ENCODE results near the gene LRMDA. TPM values are rescaled to one million over a fixed set of nuclear protein-coding genes. Genes with fewer than 3 reads are reported as not detected.

The LRMDA gene
- total RNA-seq, 4 donors from 2014 or later: 7.3 to 20.1 (median 8.4) TPM

- H3K4me1 ChIP-seq: peaks cover 0 to 7% (median 0%) of the 10 kb centered on the region in 3 donors
- no peaks in the 10 kb centered on the region for H3K27me3 ChIP-seq
- TF ChIP-seq POLR2AphosphoS5 (IDR thresholded peaks at IDR 0.05): no peak
- no peak for TF ChIP-seq CTCF (IDR thresholded peaks at IDR 0.05)
- no peak for TF ChIP-seq POLR2A (IDR thresholded peaks at IDR 0.05)
- TF ChIP-seq EP300 (IDR thresholded peaks at IDR 0.05): no peak
- no peak for ATAC-seq
- H3K27ac ChIP-seq: no peak overlapping the region
- H3K9me3 ChIP-seq: no peaks in the 10 kb centered on the region
- no peak overlapping the region for H3K4me3 ChIP-seq
- H3K36me3 ChIP-seq: no peaks in the 10 kb centered on the region
These were observed 686.5 kb downstream of the LRMDA start for GRCh38 chr10:76117949-76118348.

DNA sequence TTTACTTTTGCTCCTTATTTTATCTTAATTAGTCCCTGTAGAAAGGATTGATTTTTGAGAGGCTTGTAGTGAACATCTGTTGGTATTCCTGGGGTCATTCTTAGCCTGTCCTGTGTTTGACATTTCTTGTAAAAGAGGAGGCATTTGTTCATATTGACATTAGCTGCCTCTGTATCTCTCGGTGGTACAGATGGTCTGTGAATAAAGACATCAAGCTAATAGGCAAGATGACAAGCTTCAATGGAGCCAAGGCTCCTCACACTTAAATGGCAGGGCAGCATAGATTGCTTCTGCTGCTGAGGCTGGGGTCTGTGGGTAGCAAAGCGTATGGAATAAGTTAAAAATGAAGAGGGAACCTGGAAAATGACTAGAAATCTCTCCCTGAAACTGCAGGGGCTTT is 687.6 kb downstream of the LRMDA start:
- no peak overlapping the region for H3K4me3 ChIP-seq
- no peak overlapping the region for H3K27ac ChIP-seq
- H3K4me1 ChIP-seq: peaks cover 0 to 7% (median 0%) of the 10 kb centered on the region in 3 donors
- no peaks in the 10 kb centered on the region for H3K9me3 ChIP-seq
- no peaks in the 10 kb centered on the region for H3K27me3 ChIP-seq
- ATAC-seq: no peak
- H3K36me3 ChIP-seq: no peaks in the 10 kb centered on the region
- 73 to 100% methylated on average over 1 to 2 of the region's 2 CpGs for WGBS, 2 donors (ENCODE audit: low coverage in 1 of 2)
- TF ChIP-seq POLR2A (IDR thresholded peaks at IDR 0.05): no peak
- no peak for TF ChIP-seq CTCF (IDR thresholded peaks at IDR 0.05)
- TF ChIP-seq POLR2AphosphoS5 (IDR thresholded peaks at IDR 0.05): no peak
- no peak for TF ChIP-seq EP300 (IDR thresholded peaks at IDR 0.05)

GRCh38 chr10:76119515-76119914 is 688.1 kb downstream of the LRMDA start:
- H3K36me3 ChIP-seq: no peaks in the 10 kb centered on the region
- H3K27me3 ChIP-seq: no peaks in the 10 kb centered on the region
- 71% methylated on average over 1 of the region's 1 CpG; no CpG with 5 or more reads in 1 of the 2 donors for WGBS, 2 donors (ENCODE audit: low coverage in 1 of 2)
- TF ChIP-seq POLR2AphosphoS5 (IDR thresholded peaks at IDR 0.05) (no peak), CTCF (IDR thresholded peaks at IDR 0.05) (no peak)
- H3K9me3 ChIP-seq: no peaks in the 10 kb centered on the region
- no peak for ATAC-seq
- H3K4me3 ChIP-seq: no peak overlapping the region
- H3K4me1 ChIP-seq: peaks cover 0 to 7% (median 0%) of the 10 kb centered on the region in 3 donors
- no peak overlapping the region for H3K27ac ChIP-seq

- H3K36me3 ChIP-seq: no peaks in the 10 kb centered on the region
- no peak for TF ChIP-seq EP300 (IDR thresholded peaks at IDR 0.05)
- no peak for TF ChIP-seq POLR2A (IDR thresholded peaks at IDR 0.05)
- no peak for TF ChIP-seq POLR2AphosphoS5 (IDR thresholded peaks at IDR 0.05)
- TF ChIP-seq CTCF (IDR thresholded peaks at IDR 0.05): no peak
These were observed 690.6 kb downstream of the LRMDA start for GRCh38 chr10:76122056-76122455.

DNA sequence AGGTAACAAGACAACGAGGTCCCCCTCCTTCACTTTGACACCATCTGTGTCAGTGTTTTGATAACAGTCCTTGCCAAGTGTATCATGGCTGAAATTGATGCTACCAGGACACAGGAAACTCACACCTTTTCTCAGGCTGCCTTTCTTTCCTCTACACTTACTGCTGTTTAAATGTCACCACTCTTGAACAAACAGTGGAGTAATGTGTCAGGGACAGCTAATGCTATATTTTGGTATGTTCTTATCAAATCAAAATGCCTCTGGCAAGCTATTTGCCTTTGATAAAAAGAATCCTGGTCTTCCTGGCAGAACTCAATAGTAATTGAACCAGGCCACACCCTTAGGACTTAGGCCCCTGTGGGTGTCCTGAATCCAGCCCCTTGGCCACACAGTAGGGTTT is 692.9 kb downstream of the LRMDA start:
- 60 to 89% methylated on average over 1 of the region's 1 CpG for WGBS, 2 donors (ENCODE audit: low coverage in 1 of 2)
- ATAC-seq: no peak
- Histone ChIP-seq H3K27ac (no peak overlapping the region), H3K27me3 (no peaks in the 10 kb centered on the region), H3K36me3 (no peaks in the 10 kb centered on the region), H3K4me3 (no peak overlapping the region), H3K4me1 (no peaks in the 10 kb centered on the region), H3K9me3 (no peaks in the 10 kb centered on the region)
- TF ChIP-seq EP300 (IDR thresholded peaks at IDR 0.05): no peak
- TF ChIP-seq POLR2A (IDR thresholded peaks at IDR 0.05): no peak
- TF ChIP-seq POLR2AphosphoS5 (IDR thresholded peaks at IDR 0.05): no peak
- no peak for TF ChIP-seq CTCF (IDR thresholded peaks at IDR 0.05)

More at GRCh38 chr10:76122056-76122455, 690.6 kb downstream of the LRMDA start:
- Histone ChIP-seq H3K27ac (no peak overlapping the region), H3K27me3 (no peaks in the 10 kb centered on the region), H3K9me3 (no peaks in the 10 kb centered on the region), H3K4me1 (peaks cover 0 to 7% (median 0%) of the 10 kb centered on the region in 3 donors), H3K4me3 (no peak overlapping the region)
- WGBS, 2 donors (ENCODE audit: low coverage in 1 of 2): 91 to 94% methylated on average over 3 to 4 of the region's 4 CpGs
- no peak for ATAC-seq
